OCI-LY1 (cell line): Measurements from ENCODE around the gene C6orf136.

Experiments used
- EZH2 ChIP-seq: fragments of 200-600 bp; sonication (generic), shearing (Covaris generic); IDR thresholded peaks from 2 replicates; pipeline ENCODE4 v1.8.0; 2017; ENCODE audit warnings: borderline replicate concordance, mixed run types, mild to moderate bottlenecking, antibody characterized with exemption, low read length, moderate library complexity, mixed read lengths
- TF ChIP-seq, protein P1 (sequence below): fragments of 200-600 bp; sonication (generic), shearing (Covaris generic); IDR thresholded peaks from 2 replicates; pipeline ENCODE4 v1.5.1; 2017; ENCODE audit warnings: mild to moderate bottlenecking, antibody characterized with exemption, low read length, moderate library complexity, mixed read lengths

DNA sequence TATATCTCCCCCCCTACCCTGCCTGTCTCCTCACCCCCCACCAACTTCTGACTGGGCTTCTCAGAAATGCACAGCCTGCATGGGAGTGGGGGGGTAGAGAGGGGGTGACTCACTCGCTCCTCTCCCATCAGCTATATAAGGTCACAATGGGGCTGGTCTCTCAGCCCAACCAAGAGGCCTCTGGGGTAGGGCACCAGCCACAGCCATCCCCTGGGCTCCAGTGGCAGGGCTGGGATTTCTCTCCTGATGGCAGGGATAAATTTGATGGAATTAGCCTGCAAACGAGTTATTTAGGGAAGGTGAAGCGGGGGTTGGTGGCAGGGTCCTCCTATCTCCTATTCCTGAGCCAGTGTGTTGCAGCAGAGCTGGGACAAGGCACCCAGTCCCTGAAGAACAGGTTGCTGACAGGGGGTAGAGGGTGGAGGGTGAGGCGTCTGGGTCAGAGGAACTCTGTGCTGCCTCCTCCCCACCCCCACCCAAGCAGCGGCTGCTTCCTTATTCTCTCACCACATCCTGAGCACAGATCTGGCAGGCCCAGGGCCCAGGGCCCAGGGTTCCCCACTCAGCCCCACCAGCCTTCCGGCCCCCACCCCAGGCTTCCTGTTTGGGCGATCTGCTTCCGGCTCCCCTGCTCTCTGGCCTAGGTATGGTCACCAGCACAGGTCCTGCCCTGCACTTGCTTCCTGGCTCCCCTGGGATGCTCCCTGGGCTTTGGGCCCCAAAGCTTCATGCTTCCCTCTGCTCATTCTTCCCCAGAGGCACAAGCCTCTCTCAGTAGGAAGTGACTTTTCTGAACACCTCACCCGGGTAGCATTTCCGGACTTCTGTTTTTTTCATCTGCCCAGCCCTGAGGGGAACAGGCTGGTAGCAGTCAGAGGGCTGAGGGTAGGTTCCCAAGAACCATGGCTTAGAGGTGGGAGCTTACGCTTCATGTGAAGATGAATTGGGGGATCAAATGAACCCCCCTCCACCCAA is 35.5 kb downstream of the C6orf136 start:
- TF ChIP-seq, protein P1, sequence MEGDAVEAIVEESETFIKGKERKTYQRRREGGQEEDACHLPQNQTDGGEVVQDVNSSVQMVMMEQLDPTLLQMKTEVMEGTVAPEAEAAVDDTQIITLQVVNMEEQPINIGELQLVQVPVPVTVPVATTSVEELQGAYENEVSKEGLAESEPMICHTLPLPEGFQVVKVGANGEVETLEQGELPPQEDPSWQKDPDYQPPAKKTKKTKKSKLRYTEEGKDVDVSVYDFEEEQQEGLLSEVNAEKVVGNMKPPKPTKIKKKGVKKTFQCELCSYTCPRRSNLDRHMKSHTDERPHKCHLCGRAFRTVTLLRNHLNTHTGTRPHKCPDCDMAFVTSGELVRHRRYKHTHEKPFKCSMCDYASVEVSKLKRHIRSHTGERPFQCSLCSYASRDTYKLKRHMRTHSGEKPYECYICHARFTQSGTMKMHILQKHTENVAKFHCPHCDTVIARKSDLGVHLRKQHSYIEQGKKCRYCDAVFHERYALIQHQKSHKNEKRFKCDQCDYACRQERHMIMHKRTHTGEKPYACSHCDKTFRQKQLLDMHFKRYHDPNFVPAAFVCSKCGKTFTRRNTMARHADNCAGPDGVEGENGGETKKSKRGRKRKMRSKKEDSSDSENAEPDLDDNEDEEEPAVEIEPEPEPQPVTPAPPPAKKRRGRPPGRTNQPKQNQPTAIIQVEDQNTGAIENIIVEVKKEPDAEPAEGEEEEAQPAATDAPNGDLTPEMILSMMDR: no peak
- no peak for TF ChIP-seq EZH2
